ENCODE results near the gene MNX1.

MNX1 gene

GRCh38 chr7:157002819-157003421 is 7.5 kb downstream of the MNX1 start:
- Histone ChIP-seq H3K4me3 (replicated peaks; ENCODE audit: insufficient read depth, low read length) (no peak overlapping the region), H3K27me3 (ENCODE audit: insufficient read depth, poor library complexity, severe bottlenecking) (peaks cover 82% of the 10 kb centered on the region), H3K27ac (replicated peaks) (no peak overlapping the region)
- TF ChIP-seq POLR2AphosphoS5 (IDR thresholded peaks at IDR 0.05; ENCODE audit: low read depth) (no peak), CTCF (IDR thresholded peaks at IDR 0.05; ENCODE audit: insufficient read depth, low read length) (no peak), REST (IDR thresholded peaks at IDR 0.05; ENCODE audit: insufficient replicate concordance, low read depth) (no peak), SPI1 (IDR thresholded peaks at IDR 0.05; ENCODE audit: borderline replicate concordance, low read depth) (no peak), GABPA (IDR thresholded peaks at IDR 0.05; ENCODE audit: low read depth) (no peak)
- DNase-seq (ENCODE audit: low read depth in 1 of 2, low spot score in 1 of 2), result no peak

GRCh38 chr7:157001920-157002818 is 8.3 kb downstream of the MNX1 start:
- H3K4me3 ChIP-seq (replicated peaks; ENCODE audit: insufficient read depth, low read length), result no peak overlapping the region
- H3K27me3 ChIP-seq (ENCODE audit: insufficient read depth, poor library complexity, severe bottlenecking), result peaks cover 82% of the 10 kb centered on the region
- TF ChIP-seq POLR2AphosphoS5 (IDR thresholded peaks at IDR 0.05; ENCODE audit: low read depth) (no peak), GABPA (IDR thresholded peaks at IDR 0.05; ENCODE audit: low read depth) (no peak), SPI1 (IDR thresholded peaks at IDR 0.05; ENCODE audit: borderline replicate concordance, low read depth) (no peak), REST (IDR thresholded peaks at IDR 0.05; ENCODE audit: insufficient replicate concordance, low read depth) (no peak)
- DNase-seq (ENCODE audit: low read depth in 1 of 2, low spot score in 1 of 2), result no peak
- no peak overlapping the region for H3K27ac ChIP-seq (replicated peaks)

- H3K27ac ChIP-seq (replicated peaks), result no peak overlapping the region
- no peak for DNase-seq (ENCODE audit: low read depth in 1 of 2, low spot score in 1 of 2)
- peaks cover 75% of the 10 kb centered on the region for H3K27me3 ChIP-seq (ENCODE audit: insufficient read depth, poor library complexity, severe bottlenecking)
- TF ChIP-seq POLR2AphosphoS5 (IDR thresholded peaks at IDR 0.05; ENCODE audit: low read depth) (no peak), REST (IDR thresholded peaks at IDR 0.05; ENCODE audit: insufficient replicate concordance, low read depth) (no peak), SPI1 (IDR thresholded peaks at IDR 0.05; ENCODE audit: borderline replicate concordance, low read depth) (no peak), GABPA (IDR thresholded peaks at IDR 0.05; ENCODE audit: low read depth) (no peak), CTCF (IDR thresholded peaks at IDR 0.05; ENCODE audit: insufficient read depth, low read length) (no peak)
- no peak overlapping the region for H3K4me3 ChIP-seq (replicated peaks; ENCODE audit: insufficient read depth, low read length)
Measured at GRCh38 chr7:157000741-157001653, 9.5 kb downstream of the MNX1 start.
